Ureter (tissue), 1 donor: ENCODE measurements around the gene LGI2. TPM values are rescaled to one million over a fixed set of nuclear protein-coding genes. Genes with fewer than 3 reads are reported as not detected.
"Not testable (repeated sequence)": the region's sequence is repeated elsewhere in the genome, so short reads cannot be mapped to it uniquely, and the experiment has no call there.

Source experiments
- DNase-seq: peaks from one replicate; pipeline ENCODE4 v3.0.0-alpha.2; 2020; ENCODE audit warnings: low spot score
- total RNA-seq: library from RNA; stranded (reverse); gene quantifications from one replicate; pipeline ENCODE4 v1.2.4, GENCODE V29; 2023
- donor health status: DM: yes; HTN: yes; CAD: no.

The LGI2 gene
- total RNA-seq: 1.5 TPM

GRCh38 chr4:25030277-25031076, at the start of gene LGI2:
Gene LGI2 (minus strand): TSS chr4:25030946. CDS start chr4:25030693, 253 bp downstream.
- no peak for DNase-seq

GRCh38 chr4:25078523-25078922, 47.8 kb upstream of the LGI2 start:
- no peak for DNase-seq

- DNase-seq: no peak
These were observed 46.1 kb upstream of the LGI2 start for GRCh38 chr4:25076625-25077398.

- DNase-seq: peak; percentile 44
These were observed 45.1 kb upstream of the LGI2 start for GRCh38 chr4:25075851-25076250.

GRCh38 chr4:25075129-25075528, 44.4 kb upstream of the LGI2 start:
- no peak for DNase-seq

GRCh38 chr4:25070545-25070944, 39.8 kb upstream of the LGI2 start:
- DNase-seq: no peak

- DNase-seq: no peak
These were observed 38.3 kb upstream of the LGI2 start for GRCh38 chr4:25069014-25069413.

GRCh38 chr4:25068386-25068785, 37.6 kb upstream of the LGI2 start:
- no peak for DNase-seq

GRCh38 chr4:25065932-25066590, 35.3 kb upstream of the LGI2 start:
- no peak for DNase-seq

- no peak for DNase-seq
These were observed 34.7 kb upstream of the LGI2 start for GRCh38 chr4:25065431-25065858.

- not testable (repeated sequence) for DNase-seq
These were observed 33.7 kb upstream of the LGI2 start for GRCh38 chr4:25064447-25064846.

GRCh38 chr4:25063116-25063515, 32.4 kb upstream of the LGI2 start:
- DNase-seq: no peak

GRCh38 chr4:25062098-25062497, 31.4 kb upstream of the LGI2 start:
- no peak for DNase-seq

GRCh38 chr4:25061602-25062001, 30.9 kb upstream of the LGI2 start:
- no peak for DNase-seq

- no peak for DNase-seq
These were observed 30.2 kb upstream of the LGI2 start for GRCh38 chr4:25060963-25061340.

GRCh38 chr4:25060241-25060962, 29.7 kb upstream of the LGI2 start:
- no peak for DNase-seq

- DNase-seq: no peak
These were observed 29.0 kb upstream of the LGI2 start for GRCh38 chr4:25059791-25060190.

- no peak for DNase-seq
These were observed 28.1 kb upstream of the LGI2 start for GRCh38 chr4:25058796-25059195.

- DNase-seq: no peak
These were observed 26.6 kb upstream of the LGI2 start for GRCh38 chr4:25057299-25057698.

- DNase-seq: not testable (repeated sequence)
These were observed 21.3 kb upstream of the LGI2 start for GRCh38 chr4:25052037-25052436.

- no peak for DNase-seq
These were observed 20.8 kb upstream of the LGI2 start for GRCh38 chr4:25051534-25051933.
